Tibial artery (tissue), 4 donors: ENCODE measurements around the gene PPP2R2B.

ENCODE experiments used
- DNase-seq, 2 donors: peaks; one replicate each; pipeline ENCODE4 v3.0.0-alpha.2; 2019
- H3K27ac ChIP-seq, 2 donors: fragments of 200-600 bp; sonication (generic) in 1 of 2; 1 replicate in 1 of 2; 2 replicates in 1 of 2; pipeline ENCODE4 v1.5.1; 2018 to 2019; ENCODE audit warnings: mild to moderate bottlenecking in 1 of 2
- H3K27me3 ChIP-seq, 2 donors: fragments of 200-600 bp; sonication (generic) in 1 of 2; one replicate each; pipeline versions ENCODE4 v1.5.1 to v1.6.0; 2016 to 2019
- H3K36me3 ChIP-seq, 3 donors: fragments of 200-600 bp; sonication (generic) in 2 of 3; one replicate each; pipeline ENCODE4 v1.5.1; 2016 to 2019; ENCODE audit warnings: mild to moderate bottlenecking in 2 of 3
- H3K4me1 ChIP-seq, 4 donors: fragments of 200-600 bp; sonication (generic) in 2 of 4; 1 replicate in 3 of 4; 2 replicates in 1 of 4; pipeline ENCODE4 v1.5.1; 2016 to 2019
- H3K4me3 ChIP-seq, 2 donors: fragments of 200-600 bp; sonication (generic) in 1 of 2; 1 replicate in 1 of 2; 2 replicates in 1 of 2; pipeline ENCODE4 v1.5.1; 2018 to 2019; ENCODE audit warnings: mild to moderate bottlenecking in 2 of 2
- H3K9me3 ChIP-seq, 3 donors: fragments of 200-600 bp; sonication (generic) in 1 of 3; one replicate each; pipeline ENCODE4 v1.5.1; 2016 to 2019
- intact Hi-C: fragments of 100-400 bp; cut with DNase I; formaldehyde crosslinking; loops from one replicate; pipeline ENCODE4 v1.15.0; 2023; ENCODE audit warnings: low total_unique reads
- TF ChIP-seq, protein P1 (sequence below), 2 experiments: fragments of 200-600 bp in 1 of 2; fragments of 450-650 bp in 1 of 2; IDR thresholded peaks; one replicate each; pipeline ENCODE4 v1.5.1; 2017 to 2019; ENCODE audit warnings: antibody characterized with exemption in 2 of 2, mild to moderate bottlenecking in 1 of 2, moderate library complexity in 1 of 2

PPP2R2B gene

DNA sequence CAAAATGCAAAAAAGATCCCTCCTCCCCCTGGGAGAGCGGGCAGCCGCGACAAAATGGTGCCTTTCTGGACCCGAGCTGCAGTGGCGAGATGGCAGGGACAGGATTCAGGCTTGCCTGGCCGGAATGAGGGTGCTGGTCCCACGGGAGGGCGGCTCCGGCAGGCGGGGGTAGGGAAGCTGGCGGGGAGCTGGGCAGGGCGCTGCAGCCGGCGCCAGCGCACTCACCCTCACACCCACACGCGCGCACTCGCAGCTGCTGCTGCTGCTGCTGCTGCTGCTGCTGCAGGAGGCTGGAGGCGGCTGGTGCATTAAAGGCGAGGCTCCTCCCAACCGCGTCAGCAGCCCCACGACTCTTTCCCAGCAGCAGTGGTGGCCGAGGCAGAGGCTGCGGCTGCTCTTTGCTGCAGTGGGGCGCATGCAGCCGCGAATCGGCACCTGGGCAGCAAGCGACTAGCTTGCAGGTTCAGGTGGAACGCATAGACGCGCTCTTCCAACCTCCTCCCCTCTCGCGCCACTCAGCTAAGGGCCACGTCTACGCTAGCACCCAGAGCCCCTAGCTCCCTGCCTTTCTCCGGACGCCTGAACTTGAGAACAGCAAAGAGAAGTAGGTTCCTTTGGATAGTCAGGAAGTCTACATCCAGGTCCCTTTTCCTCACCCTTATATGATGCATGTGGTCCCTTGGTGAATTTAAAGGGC, at the start of gene PPP2R2B:
Gene PPP2R2B, minus strand, starts transcription at position 282 of the 697 bp plus-strand sequence.
- H3K4me1 ChIP-seq = peaks cover 0 to 47% (median 14%) of the 10 kb centered on the region in 4 donors
- H3K36me3 ChIP-seq = no peaks in the 10 kb centered on the region
- no peaks in the 10 kb centered on the region for H3K27me3 ChIP-seq
- peak within 1 kb of the TSS; percentile 93 to 94 for H3K4me3 ChIP-seq
- peak within 1 kb of the TSS; percentile 74 to 83 for H3K27ac ChIP-seq
- TF ChIP-seq, protein P1, sequence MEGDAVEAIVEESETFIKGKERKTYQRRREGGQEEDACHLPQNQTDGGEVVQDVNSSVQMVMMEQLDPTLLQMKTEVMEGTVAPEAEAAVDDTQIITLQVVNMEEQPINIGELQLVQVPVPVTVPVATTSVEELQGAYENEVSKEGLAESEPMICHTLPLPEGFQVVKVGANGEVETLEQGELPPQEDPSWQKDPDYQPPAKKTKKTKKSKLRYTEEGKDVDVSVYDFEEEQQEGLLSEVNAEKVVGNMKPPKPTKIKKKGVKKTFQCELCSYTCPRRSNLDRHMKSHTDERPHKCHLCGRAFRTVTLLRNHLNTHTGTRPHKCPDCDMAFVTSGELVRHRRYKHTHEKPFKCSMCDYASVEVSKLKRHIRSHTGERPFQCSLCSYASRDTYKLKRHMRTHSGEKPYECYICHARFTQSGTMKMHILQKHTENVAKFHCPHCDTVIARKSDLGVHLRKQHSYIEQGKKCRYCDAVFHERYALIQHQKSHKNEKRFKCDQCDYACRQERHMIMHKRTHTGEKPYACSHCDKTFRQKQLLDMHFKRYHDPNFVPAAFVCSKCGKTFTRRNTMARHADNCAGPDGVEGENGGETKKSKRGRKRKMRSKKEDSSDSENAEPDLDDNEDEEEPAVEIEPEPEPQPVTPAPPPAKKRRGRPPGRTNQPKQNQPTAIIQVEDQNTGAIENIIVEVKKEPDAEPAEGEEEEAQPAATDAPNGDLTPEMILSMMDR (IDR thresholded peaks at IDR 0.05) = no peak
- H3K9me3 ChIP-seq = no peaks in the 10 kb centered on the region
- peak; percentile 36 to 83 for DNase-seq
- intact Hi-C loops = loop anchor here (5.0 kb wide), 1 partner anchor 206 kb away; no protein-coding TSS in a partner anchor

DNA sequence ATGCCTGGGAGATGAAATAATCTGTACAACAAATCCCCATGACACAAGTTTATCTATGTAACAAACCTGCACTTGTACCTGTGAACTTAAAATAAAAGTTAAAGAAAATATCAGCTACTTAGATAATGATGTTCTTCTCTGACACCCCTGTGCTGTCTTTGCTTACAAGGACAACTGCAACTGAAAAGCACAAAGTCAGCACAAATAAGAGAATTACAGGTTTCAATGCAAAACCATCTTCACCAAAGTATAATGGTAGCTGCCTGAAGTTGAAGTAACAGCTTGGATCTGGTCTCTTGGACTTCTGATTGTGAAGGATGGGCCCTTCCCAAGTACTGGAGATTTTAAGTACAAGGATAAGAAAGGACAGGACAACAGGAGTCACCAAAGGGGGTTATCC, 45.6 kb upstream of the PPP2R2B start:
- TF ChIP-seq, protein P1 (IDR thresholded peaks at IDR 0.05) = no peak
- no peak overlapping the region for H3K27ac ChIP-seq
- no peaks in the 10 kb centered on the region for H3K27me3 ChIP-seq
- no peaks in the 10 kb centered on the region for H3K36me3 ChIP-seq
- no peak overlapping the region for H3K4me3 ChIP-seq
- intact Hi-C loops = no loop called here
- no peaks in the 10 kb centered on the region for H3K9me3 ChIP-seq
- DNase-seq = no peak
- no peaks in the 10 kb centered on the region for H3K4me1 ChIP-seq

DNA sequence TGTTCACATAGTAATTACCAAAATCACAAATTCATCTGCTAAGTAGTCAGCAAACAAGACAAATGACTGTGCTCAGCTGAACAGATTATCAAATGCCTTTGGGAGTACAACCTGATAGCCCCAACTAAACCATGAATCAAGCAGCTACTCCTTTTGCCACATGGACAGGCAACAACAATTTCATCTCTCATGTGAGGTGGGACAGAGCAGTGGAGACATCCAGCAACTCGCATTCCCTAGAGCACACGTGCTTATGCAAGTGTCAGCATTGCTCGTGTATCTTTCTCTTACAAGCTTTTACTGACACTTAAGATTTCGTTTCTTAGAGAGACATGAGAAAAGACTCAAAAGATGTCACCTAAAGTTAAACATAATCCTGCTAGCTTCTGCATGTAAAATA, 42.7 kb upstream of the PPP2R2B start:
- DNase-seq = no peak
- Histone ChIP-seq H3K27ac (no peak overlapping the region), H3K27me3 (no peaks in the 10 kb centered on the region), H3K36me3 (no peaks in the 10 kb centered on the region), H3K9me3 (no peaks in the 10 kb centered on the region), H3K4me3 (no peak overlapping the region), H3K4me1 (no peaks in the 10 kb centered on the region)
- TF ChIP-seq, protein P1 (IDR thresholded peaks at IDR 0.05) = no peak
- intact Hi-C loops = no loop called here

DNA sequence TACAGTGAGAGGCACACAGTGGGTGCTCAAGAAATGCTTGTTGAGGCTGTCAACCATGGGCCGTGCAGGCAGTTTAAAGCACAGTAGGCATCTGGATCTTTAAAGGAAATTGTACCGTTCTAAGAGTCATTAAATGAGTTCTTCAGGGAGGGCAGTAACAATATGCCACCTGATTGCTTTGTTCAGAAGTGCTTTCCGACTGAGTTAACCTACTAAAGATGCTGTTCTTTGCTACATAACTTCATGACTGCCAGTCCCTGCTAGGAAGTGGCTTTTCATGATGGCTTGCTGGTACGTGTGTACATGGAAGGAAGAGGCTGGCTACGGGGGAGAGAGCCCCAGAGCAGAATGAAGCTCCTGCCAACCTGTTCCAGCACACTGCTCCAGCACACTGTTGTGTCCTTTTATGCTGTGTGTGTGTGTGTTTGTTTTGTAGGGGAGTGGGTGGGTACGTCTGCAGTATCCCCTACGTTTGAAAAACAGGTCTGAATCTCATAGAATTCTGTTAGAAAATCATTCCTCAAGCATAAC, 41.9 kb upstream of the PPP2R2B start:
- TF ChIP-seq, protein P1 (IDR thresholded peaks at IDR 0.05) = no peak
- no peak overlapping the region for H3K27ac ChIP-seq
- no peaks in the 10 kb centered on the region for H3K36me3 ChIP-seq

GRCh38 chr5:146919304-146919703, 40.7 kb upstream of the PPP2R2B start:
- Histone ChIP-seq H3K36me3 (no peaks in the 10 kb centered on the region), H3K4me3 (no peak overlapping the region), H3K27me3 (no peaks in the 10 kb centered on the region), H3K4me1 (no peaks in the 10 kb centered on the region), H3K27ac (no peak overlapping the region), H3K9me3 (no peaks in the 10 kb centered on the region)
- TF ChIP-seq, protein P1 (IDR thresholded peaks at IDR 0.05) = no peak
- intact Hi-C loops = no loop called here
- no peak for DNase-seq

More for the DNA sequence above, 41.9 kb upstream of the PPP2R2B start:
- no peak for DNase-seq
- no peak overlapping the region for H3K4me3 ChIP-seq
- intact Hi-C loops = no loop called here
- H3K4me1 ChIP-seq = no peaks in the 10 kb centered on the region
- H3K27me3 ChIP-seq = no peaks in the 10 kb centered on the region
- H3K9me3 ChIP-seq = no peaks in the 10 kb centered on the region
